GM21737 (cell line): Measurements from ENCODE around the gene RAC3.

ENCODE experiments used
- ATAC-seq: cut with Tn5 transposase; IDR thresholded peaks from one replicate; pipeline ENCODE4 v1.9.1; 2021; ENCODE audit warnings: mild to moderate bottlenecking, moderate library complexity; ENCODE audit not compliant: unreplicated experiment

Gene RAC3

GRCh38 chr17:82022310-82022980 is 9.0 kb upstream of the RAC3 start, which contains the start of gene CENPX:
Gene CENPX (minus strand): TSS chr17:82022878. CDS start chr17:82022861, 17 bp downstream.
- ATAC-seq: no peak

GRCh38 chr17:82022981-82023446 is 8.5 kb upstream of the RAC3 start, which contains the start of gene LRRC45:
Gene LRRC45 (plus strand): TSS chr17:82023305. CDS start chr17:82023644, 339 bp downstream.
- peak; percentile 77 for ATAC-seq

DNA sequence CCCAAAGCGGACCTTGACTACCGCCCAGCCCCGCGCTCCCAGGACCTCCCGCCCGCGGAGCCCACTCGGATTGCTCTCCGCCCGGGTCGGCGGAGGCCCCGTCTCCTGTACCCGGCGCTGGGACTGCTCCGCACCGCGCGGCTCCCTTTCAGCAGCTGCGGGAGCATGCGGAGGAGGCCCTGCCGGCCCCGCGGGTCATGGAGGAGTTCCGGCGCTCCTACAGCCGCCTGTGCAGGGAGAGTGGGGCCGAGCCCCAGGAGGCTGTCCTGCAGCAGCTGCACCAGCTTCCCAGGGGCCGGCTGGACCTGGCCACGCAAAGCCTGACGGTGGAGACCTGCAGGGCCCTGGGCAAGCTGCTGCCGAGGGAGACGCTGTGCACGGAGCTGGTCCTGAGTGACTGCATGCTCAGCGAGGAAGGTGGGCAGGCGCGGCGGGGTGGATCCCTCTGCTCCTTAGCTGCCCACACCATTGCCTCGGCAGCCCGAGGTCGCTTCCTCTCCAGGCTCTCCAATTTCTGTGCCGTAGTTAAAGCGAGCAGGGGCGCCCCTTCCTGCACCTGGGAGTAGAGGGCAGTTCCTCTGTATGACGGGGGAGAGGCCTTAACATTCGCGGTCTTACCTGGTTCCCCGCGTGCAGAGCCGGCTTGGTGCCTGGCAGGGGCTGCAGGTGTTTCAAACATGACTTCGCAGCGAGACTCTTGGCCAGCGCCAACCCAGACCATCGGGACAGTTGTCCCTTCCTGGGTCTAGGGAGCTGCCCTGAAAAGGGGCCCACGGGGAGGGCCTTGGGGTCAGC is 7.8 kb upstream of the RAC3 start:
- ATAC-seq: peak; percentile 1

GRCh38 chr17:82024859-82025258 is 6.6 kb upstream of the RAC3 start:
- ATAC-seq: no peak

DNA sequence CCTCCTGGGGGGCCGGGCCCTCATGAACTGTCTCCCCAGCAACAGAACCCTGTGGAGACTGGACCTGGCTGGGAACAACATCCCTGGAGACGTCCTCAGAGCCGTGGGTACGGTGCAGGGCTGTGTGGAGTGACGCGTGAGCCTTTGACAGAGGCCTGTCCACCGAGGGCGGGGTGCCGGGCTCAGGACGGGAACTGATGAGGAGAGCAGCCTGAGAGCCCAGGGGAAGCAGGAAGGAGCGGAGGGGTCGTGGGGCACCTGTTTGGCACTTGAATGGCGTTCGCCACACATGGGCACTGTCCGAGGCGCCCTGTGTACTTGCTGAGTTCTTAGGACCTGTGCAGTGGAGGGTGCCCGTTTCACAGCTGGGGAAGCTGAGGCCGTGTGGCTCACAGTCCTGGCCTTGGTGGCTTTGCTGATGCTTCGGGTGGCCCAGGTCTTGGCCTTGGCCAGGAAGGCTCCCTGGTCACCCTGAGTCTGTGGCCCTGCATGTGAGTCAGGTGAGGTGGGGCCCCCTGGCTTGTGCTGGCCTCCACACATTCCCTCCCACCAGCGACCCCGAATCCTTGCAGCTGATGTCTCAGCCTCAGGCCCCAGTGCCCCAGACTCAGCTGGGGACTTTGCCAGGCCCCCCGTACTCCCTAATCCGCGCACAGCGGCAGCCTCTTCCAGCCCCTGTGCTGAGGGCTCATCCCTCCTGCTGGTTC is 5.9 kb upstream of the RAC3 start:
- ATAC-seq: no peak

- no peak for ATAC-seq
Measured at GRCh38 chr17:82028246-82028645, 3.2 kb upstream of the RAC3 start.

- no peak for ATAC-seq
Measured at GRCh38 chr17:82028966-82029365, 2.5 kb upstream of the RAC3 start.

GRCh38 chr17:82029391-82029790 is 2.1 kb upstream of the RAC3 start:
- no peak for ATAC-seq

GRCh38 chr17:82029990-82030469 is 1.4 kb upstream of the RAC3 start:
- ATAC-seq: no peak

- ATAC-seq: no peak
Measured at GRCh38 chr17:82030470-82031302, 792 bp upstream of the RAC3 start.

DNA sequence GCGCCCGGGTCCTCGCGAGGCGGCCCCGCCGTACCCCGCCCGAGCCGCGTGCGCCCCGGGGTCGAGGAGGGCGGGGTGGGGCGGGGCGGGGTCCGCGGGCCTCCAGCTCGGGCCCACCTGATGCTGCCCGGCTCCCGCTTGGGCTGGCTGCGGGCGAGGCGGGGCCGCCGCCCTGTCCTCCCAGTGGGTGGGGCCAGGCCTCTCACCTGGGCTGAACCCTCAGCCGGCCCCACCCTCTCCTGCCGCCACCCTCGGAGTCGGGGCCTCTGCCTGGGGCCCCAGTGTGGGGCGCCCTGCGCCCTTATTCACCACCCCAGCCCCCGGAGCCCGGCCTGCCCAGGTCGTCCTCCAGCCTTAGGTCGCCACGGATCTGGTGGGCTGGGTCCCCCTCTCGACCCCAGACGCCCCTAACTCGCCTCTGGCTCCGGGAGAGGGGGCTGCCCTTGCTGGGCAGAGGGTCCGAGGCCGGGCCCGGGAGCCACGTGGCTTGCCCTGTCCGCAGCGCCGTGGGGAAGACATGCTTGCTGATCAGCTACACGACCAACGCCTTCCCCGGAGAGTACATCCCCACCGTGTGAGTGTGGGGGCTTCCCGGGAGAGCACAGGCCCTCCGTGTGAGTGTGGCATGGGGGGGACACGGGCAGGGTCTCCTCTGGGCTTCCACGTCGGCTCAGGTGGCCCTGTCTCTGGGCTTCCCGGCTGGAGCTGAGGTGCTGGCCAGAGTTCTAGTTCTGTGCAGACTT is 578 bp downstream of the RAC3 start:
- no peak for ATAC-seq

DNA sequence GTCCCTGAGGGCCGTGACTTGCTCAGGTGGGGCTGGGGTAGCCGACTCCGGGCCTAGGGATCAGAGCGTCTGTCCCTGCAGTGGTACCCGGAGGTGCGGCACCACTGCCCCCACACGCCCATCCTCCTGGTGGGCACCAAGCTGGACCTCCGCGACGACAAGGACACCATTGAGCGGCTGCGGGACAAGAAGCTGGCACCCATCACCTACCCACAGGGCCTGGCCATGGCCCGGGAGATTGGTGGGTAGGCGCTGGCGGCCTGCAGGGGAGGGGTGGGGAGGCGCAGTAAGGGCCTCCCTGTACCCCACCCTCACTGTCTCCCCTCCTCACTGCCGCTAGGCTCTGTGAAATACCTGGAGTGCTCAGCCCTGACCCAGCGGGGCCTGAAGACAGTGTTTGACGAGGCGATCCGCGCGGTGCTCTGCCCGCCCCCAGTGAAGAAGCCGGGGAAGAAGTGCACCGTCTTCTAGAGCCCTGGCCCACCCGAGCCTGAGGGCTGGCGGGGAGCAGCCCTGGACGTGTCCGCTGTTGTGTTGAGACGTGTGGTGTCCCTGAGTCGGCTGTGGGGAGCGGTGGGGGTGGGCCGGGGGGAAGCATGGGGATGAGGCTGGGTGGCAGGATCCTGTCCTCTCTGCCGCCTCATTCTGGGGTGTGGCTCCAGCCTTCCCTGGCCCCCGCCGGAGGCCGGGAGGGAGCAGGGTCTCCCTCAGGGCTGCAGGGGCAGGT is 2.0 kb downstream of the RAC3 start:
- ATAC-seq: no peak

- ATAC-seq: no peak
Measured at GRCh38 chr17:82034371-82035011, 3.0 kb downstream of the RAC3 start.

- ATAC-seq: no peak
Measured at GRCh38 chr17:82035488-82035887, 4.0 kb downstream of the RAC3 start.

- no peak for ATAC-seq
Measured at GRCh38 chr17:82035956-82036633, 4.6 kb downstream of the RAC3 start.

GRCh38 chr17:82036634-82037091 is 5.2 kb downstream of the RAC3 start:
- ATAC-seq: no peak

DNA sequence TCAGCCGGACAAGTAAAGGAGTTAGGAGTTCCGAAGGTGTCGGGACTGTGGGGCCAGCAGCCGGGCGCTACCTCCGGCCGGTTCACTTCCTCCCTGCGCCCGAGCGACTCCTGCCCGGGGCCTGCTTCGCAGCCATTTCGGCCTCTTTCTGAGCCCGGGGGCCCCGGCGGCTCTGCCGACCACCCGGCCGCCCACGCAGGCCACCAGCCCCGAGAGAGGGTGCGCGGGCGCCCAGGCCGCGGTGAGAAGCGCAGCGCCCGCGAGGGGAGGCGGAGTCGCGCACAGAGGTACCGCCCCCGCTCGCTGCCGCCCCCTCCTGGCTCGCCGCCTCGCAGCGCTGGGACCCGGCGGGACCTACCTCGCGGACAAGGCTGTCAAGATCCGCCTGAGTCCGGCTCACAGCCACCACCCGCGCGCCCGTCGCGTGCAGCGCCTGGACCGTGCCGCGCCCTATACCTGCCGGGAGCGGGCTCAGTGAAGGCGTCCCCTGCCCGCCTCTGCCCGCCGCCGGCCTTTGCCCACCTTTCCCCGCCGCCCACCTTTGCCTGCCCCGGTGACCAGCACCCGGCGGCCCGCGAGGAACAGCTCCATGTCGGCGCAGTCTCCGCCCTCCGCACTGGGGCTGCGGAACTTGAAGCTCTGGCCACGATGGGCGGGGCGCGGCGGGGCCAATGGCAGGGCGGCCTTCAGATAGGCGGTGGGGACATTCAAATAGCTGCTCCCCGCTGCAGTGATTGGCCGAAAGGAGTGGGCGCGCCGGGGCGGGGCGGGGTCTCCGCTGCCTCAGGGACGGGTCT is 5.8 kb downstream of the RAC3 start, which contains the start of gene DCXR:
TSS of gene DCXR (minus strand) at position 606 of the 797 bp plus-strand sequence. CDS start at position 591, 15 bp downstream.
- peak; percentile 83 for ATAC-seq
